ENCODE data around the gene CNTN5. TPM values are rescaled to one million over a fixed set of nuclear protein-coding genes. Genes with fewer than 3 reads are reported as not detected.

The CNTN5 gene
- total and polyA plus RNA-seq, 2 donors (not counting 1 experiment from before 2014, with no cell fraction given): not detected

DNA sequence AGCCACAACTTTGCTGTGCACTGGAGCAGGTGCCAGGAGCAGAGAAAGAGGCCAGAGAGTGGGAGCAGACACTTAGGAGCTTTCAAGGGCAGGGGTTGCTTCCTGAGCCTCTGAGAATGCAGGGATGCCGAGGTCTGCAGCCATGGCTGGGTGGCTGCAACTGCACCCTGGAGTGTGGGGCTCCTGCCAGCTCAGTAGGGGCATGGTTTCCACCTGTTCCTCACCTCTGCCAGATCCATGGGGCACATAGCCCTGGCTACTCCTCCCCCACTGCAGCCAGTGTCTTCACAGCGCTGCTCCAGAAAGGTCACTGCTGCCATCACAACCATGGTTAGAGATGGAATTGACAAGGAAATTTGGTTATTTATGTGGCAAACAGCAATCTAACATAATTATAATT lies 404.8 kb downstream of the CNTN5 start:
- intact Hi-C loops (cut with micrococcal nuclease): no loop called here
- Histone ChIP-seq H3K79me2 (ENCODE audit: control insufficient read depth, insufficient read depth, low read length) (no peaks in the 10 kb centered on the region), H3K36me3 (replicated peaks in 1 of 2; ENCODE audit: control extremely low read depth in 1 of 2, control insufficient read depth in 1 of 2, extremely low read depth in 1 of 2, insufficient read depth in 2 of 2, low read length in 1 of 2) (no peaks in the 10 kb centered on the region), H3K27me3 (replicated peaks in 1 of 4; ENCODE audit: control extremely low read depth in 1 of 4, control insufficient read depth in 3 of 4, insufficient read depth in 4 of 4, low read length in 3 of 4) (no peaks in the 10 kb centered on the region), H3K27ac (ENCODE audit: low read length in 2 of 2) (no peak overlapping the region), H4K20me1 (ENCODE audit: control insufficient read depth, insufficient read depth, low read length, poor library complexity, severe bottlenecking) (no peaks in the 10 kb centered on the region), H3K9ac (ENCODE audit: low read length) (no peak overlapping the region), H2AFZ (ENCODE audit: insufficient read depth, low read depth, low read length, poor library complexity, severe bottlenecking) (no peak overlapping the region), H3K4me3 (ENCODE audit: control extremely low read depth in 1 of 5, extremely low read depth in 1 of 5, insufficient read depth in 1 of 5, low read depth in 2 of 5, low read length in 4 of 5) (no peak overlapping the region), H3K4me2 (replicated peaks; ENCODE audit: low read depth, low read length, poor library complexity, severe bottlenecking) (no peak overlapping the region), H3K9me3 (ENCODE audit: control extremely low read depth in 1 of 3, control insufficient read depth in 2 of 3, insufficient read depth in 1 of 3, low read length in 2 of 3) (peaks cover 0 to 18% (median 2%) of the 10 kb centered on the region in 3 donors), H3K4me1 (ENCODE audit: control insufficient read depth in 2 of 2, insufficient read depth in 2 of 2, low read length in 2 of 2) (no peaks in the 10 kb centered on the region)
- Mint-ChIP-seq H3K4me3 (no peak overlapping the region), H3K4me1 (no peaks in the 10 kb centered on the region), H3K27me3 (no peaks in the 10 kb centered on the region), H3K27ac (no peak overlapping the region), H3K9me3 (ENCODE audit: insufficient read depth) (no peaks in the 10 kb centered on the region)
- WGBS (ENCODE audit: insufficient coverage): 0% methylated on average over 1 of the region's 2 CpGs
- CTCF ChIA-PET: no interaction called here
- POLR2A ChIA-PET: no interaction called here
- no peak for DNase-seq
- TF ChIP-seq EZH2 (IDR thresholded peaks at IDR 0.05; ENCODE audit: borderline replicate concordance, insufficient read depth, low read depth, low read length, poor library complexity, severe bottlenecking): no peak
- TF ChIP-seq, protein P1, sequence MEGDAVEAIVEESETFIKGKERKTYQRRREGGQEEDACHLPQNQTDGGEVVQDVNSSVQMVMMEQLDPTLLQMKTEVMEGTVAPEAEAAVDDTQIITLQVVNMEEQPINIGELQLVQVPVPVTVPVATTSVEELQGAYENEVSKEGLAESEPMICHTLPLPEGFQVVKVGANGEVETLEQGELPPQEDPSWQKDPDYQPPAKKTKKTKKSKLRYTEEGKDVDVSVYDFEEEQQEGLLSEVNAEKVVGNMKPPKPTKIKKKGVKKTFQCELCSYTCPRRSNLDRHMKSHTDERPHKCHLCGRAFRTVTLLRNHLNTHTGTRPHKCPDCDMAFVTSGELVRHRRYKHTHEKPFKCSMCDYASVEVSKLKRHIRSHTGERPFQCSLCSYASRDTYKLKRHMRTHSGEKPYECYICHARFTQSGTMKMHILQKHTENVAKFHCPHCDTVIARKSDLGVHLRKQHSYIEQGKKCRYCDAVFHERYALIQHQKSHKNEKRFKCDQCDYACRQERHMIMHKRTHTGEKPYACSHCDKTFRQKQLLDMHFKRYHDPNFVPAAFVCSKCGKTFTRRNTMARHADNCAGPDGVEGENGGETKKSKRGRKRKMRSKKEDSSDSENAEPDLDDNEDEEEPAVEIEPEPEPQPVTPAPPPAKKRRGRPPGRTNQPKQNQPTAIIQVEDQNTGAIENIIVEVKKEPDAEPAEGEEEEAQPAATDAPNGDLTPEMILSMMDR (IDR thresholded peaks at IDR 0.05): no peak
- ATAC-seq (ENCODE audit: low read depth): no peak

GRCh38 chr11:99432677-99433076 lies 411.9 kb downstream of the CNTN5 start:
- no peak overlapping the region for H2AFZ ChIP-seq (ENCODE audit: insufficient read depth, low read depth, low read length, poor library complexity, severe bottlenecking)
- WGBS (ENCODE audit: insufficient coverage): no CpG with 5 or more reads among the region's 3 CpGs
- H3K9me3 ChIP-seq (ENCODE audit: control extremely low read depth in 1 of 3, control insufficient read depth in 2 of 3, insufficient read depth in 1 of 3, low read length in 2 of 3): no peaks in the 10 kb centered on the region
- no peaks in the 10 kb centered on the region for H3K36me3 ChIP-seq (replicated peaks in 1 of 2; ENCODE audit: control extremely low read depth in 1 of 2, control insufficient read depth in 1 of 2, extremely low read depth in 1 of 2, insufficient read depth in 2 of 2, low read length in 1 of 2)
- ChIA-PET POLR2A (no interaction called here), CTCF (no interaction called here)
- no peaks in the 10 kb centered on the region for H3K4me1 ChIP-seq (ENCODE audit: control insufficient read depth in 2 of 2, insufficient read depth in 2 of 2, low read length in 2 of 2)
- H3K9ac ChIP-seq (ENCODE audit: low read length): no peak overlapping the region
- H3K79me2 ChIP-seq (ENCODE audit: control insufficient read depth, insufficient read depth, low read length): no peaks in the 10 kb centered on the region
- ATAC-seq (ENCODE audit: low read depth) (no peak), DNase-seq (no peak)
- H3K4me1 Mint-ChIP-seq: no peaks in the 10 kb centered on the region
- no peaks in the 10 kb centered on the region for H4K20me1 ChIP-seq (ENCODE audit: control insufficient read depth, insufficient read depth, low read length, poor library complexity, severe bottlenecking)
- no peaks in the 10 kb centered on the region for H3K9me3 Mint-ChIP-seq (ENCODE audit: insufficient read depth)
- no peak overlapping the region for H3K4me3 ChIP-seq (ENCODE audit: control extremely low read depth in 1 of 5, extremely low read depth in 1 of 5, insufficient read depth in 1 of 5, low read depth in 2 of 5, low read length in 4 of 5)
- no peaks in the 10 kb centered on the region for H3K27me3 ChIP-seq (replicated peaks in 1 of 4; ENCODE audit: control extremely low read depth in 1 of 4, control insufficient read depth in 3 of 4, insufficient read depth in 4 of 4, low read length in 3 of 4)
- H3K4me2 ChIP-seq (replicated peaks; ENCODE audit: low read depth, low read length, poor library complexity, severe bottlenecking): no peak overlapping the region
- H3K27ac Mint-ChIP-seq: no peak overlapping the region
- no peak overlapping the region for H3K4me3 Mint-ChIP-seq
- TF ChIP-seq EZH2 (IDR thresholded peaks at IDR 0.05; ENCODE audit: borderline replicate concordance, insufficient read depth, low read depth, low read length, poor library complexity, severe bottlenecking): no peak
- TF ChIP-seq, protein P1 (IDR thresholded peaks at IDR 0.05): no peak
- H3K27me3 Mint-ChIP-seq: no peaks in the 10 kb centered on the region
- H3K27ac ChIP-seq (ENCODE audit: low read length in 2 of 2): no peak overlapping the region
- intact Hi-C loops (cut with micrococcal nuclease): no loop called here

Data from B cell (primary cell).